ENCODE results near the gene UTS2. TPM values are rescaled to one million over a fixed set of nuclear protein-coding genes. Genes with fewer than 3 reads are reported as not detected.

The UTS2 gene
- total and polyA plus RNA-seq, 2 of the 8 experiments (the other 6 are each of a cell fraction or from before 2014, with no cell fraction given) = not detected

- TF ChIP-seq CHD7 (IDR thresholded peaks at IDR 0.05; ENCODE audit: insufficient replicate concordance, low read length) = no peak
- TF ChIP-seq GABPA (IDR thresholded peaks at IDR 0.05; ENCODE audit: borderline replicate concordance, insufficient read depth, low read length) = no peak
- no peak for TF ChIP-seq TAF1 (IDR thresholded peaks at IDR 0.05; ENCODE audit: low read depth, low read length)
- TF ChIP-seq ATF2 (IDR thresholded peaks at IDR 0.05; ENCODE audit: low read length) = no peak
These were observed 26.5 kb downstream of the UTS2 start (continued) for GRCh38 chr1:7826363-7826762.
